GM12878 (cell line): ENCODE data around the gene NFKB2.

Experiments
- JUND ChIP-seq: IDR thresholded peaks from 2 replicates; pipeline ENCODE4 v1.6.1; 2012; ENCODE audit warnings: low read depth, mild to moderate bottlenecking, low read length, improper control_type of control experiment, moderate library complexity
- RAD21 ChIP-seq: IDR thresholded peaks from 2 replicates; pipeline ENCODE4 v1.6.1; 2011; ENCODE audit warnings: mild to moderate bottlenecking, low read depth, low read length, moderate library complexity; ENCODE audit not compliant: insufficient read depth
- TARDBP ChIP-seq: IDR thresholded peaks from 2 replicates; pipeline ENCODE4 v1.6.1; 2016; ENCODE audit warnings: borderline replicate concordance
- TF ChIP-seq, protein P1 (sequence below), 3 experiments: IDR thresholded peaks in 2 of 3; conservative IDR thresholded peaks in 1 of 3; 2 replicates each; pipeline ENCODE4 v1.5.1; 2011; ENCODE audit warnings: low read depth in 3 of 3, low read length in 3 of 3, mild to moderate bottlenecking in 3 of 3, control low read depth in 2 of 3, moderate library complexity in 2 of 3, inconsistent platforms in 1 of 3, mixed read lengths in 1 of 3; ENCODE audit not compliant: control insufficient read depth in 2 of 3, insufficient read depth in 1 of 3; ENCODE audit errors: extremely low read depth in 1 of 3
- TF ChIP-seq, protein P2 (sequence below): fragments of 450-650 bp; IDR thresholded peaks from 2 replicates; pipeline ENCODE4 v1.6.1; 2016; ENCODE audit warnings: mild to moderate bottlenecking

DNA sequence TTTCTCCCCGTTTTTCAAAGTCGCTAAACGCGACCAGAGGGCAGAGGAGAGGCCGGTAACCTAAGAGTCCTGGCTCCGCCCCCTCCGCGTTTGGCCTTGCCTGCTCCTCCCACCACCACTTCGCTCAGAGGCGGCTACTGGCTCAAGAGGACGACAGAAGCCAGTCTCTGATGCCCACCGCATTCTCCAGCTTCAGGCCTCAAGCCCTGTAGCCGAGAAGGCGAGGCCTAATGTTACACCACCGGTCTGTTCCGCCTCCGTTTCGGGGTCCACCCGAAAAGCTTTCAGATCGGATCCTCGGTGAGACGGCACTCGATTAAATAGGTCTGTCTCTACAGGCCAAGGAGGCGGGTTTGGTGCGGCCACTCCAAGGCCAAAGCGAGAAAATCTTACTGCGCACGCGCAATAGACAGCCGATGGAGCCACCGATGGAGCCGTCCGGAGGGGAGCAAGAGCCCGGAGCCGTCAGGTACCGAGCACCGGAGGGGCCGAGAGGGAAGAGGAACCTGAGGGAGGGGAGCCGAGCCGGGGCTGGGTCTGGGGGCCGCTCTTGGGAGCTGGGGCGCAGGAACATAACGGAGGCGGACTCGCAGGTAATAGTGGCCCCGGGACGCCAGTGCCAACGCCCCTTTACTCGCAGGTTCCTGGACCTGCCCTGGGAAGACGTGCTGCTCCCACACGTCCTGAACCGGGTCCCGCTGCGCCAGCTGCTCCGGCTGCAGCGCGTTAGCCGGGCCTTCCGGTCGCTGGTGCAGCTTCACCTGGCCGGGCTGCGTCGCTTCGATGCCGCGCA lies 25.4 kb downstream of the NFKB2 start, which contains the start of gene FBXL15:
- peak; percentile 41; the same call in 1 of the 2 replicates for TF ChIP-seq TARDBP
- TF ChIP-seq, protein P1, sequence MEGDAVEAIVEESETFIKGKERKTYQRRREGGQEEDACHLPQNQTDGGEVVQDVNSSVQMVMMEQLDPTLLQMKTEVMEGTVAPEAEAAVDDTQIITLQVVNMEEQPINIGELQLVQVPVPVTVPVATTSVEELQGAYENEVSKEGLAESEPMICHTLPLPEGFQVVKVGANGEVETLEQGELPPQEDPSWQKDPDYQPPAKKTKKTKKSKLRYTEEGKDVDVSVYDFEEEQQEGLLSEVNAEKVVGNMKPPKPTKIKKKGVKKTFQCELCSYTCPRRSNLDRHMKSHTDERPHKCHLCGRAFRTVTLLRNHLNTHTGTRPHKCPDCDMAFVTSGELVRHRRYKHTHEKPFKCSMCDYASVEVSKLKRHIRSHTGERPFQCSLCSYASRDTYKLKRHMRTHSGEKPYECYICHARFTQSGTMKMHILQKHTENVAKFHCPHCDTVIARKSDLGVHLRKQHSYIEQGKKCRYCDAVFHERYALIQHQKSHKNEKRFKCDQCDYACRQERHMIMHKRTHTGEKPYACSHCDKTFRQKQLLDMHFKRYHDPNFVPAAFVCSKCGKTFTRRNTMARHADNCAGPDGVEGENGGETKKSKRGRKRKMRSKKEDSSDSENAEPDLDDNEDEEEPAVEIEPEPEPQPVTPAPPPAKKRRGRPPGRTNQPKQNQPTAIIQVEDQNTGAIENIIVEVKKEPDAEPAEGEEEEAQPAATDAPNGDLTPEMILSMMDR (IDR thresholded peaks at IDR 0.05 in 2 of 3, conservative IDR thresholded peaks at IDR 0.05 in 1 of 3; ENCODE audit: control insufficient read depth in 2 of 3, extremely low read depth in 1 of 3, insufficient read depth in 1 of 3, low read depth in 3 of 3, low read length in 3 of 3): no peak
- TF ChIP-seq JUND: no peak
- TF ChIP-seq, protein P2, sequence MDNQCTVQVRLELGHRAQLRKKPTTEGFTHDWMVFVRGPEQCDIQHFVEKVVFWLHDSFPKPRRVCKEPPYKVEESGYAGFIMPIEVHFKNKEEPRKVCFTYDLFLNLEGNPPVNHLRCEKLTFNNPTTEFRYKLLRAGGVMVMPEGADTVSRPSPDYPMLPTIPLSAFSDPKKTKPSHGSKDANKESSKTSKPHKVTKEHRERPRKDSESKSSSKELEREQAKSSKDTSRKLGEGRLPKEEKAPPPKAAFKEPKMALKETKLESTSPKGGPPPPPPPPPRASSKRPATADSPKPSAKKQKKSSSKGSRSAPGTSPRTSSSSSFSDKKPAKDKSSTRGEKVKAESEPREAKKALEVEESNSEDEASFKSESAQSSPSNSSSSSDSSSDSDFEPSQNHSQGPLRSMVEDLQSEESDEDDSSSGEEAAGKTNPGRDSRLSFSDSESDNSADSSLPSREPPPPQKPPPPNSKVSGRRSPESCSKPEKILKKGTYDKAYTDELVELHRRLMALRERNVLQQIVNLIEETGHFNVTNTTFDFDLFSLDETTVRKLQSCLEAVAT: peak; percentile 100
- no peak for TF ChIP-seq RAD21
